K562 (cell line): ENCODE results near the gene PLA2G4C. TPM values are rescaled to one million over a fixed set of nuclear protein-coding genes. Genes with fewer than 3 reads are reported as not detected.

ENCODE experiments used
- polyA plus RNA-seq, 8 experiments: library from polyadenylated mRNA; depleted of rRNA in 4 of 8; stranded (reverse) in 5 of 8; unstranded in 3 of 8; fragments of >200 nt; fragmentation: Nextera tagmentation in 2 of 8; fragmentation: Illumina TruSeq in 1 of 8; extraction: Ambion mirVana in 2 of 8; extraction: Trizol in 1 of 8; gene quantifications; 2 replicates each; pipeline versions ENCODE4 v1.2.1 to v1.2.3, GENCODE V29; 2011 to 2014; ENCODE audit warnings: inconsistent platforms in 1 of 8, missing spikeins in 1 of 8
- total RNA-seq, 7 experiments: library from RNA; depleted of rRNA in 6 of 7; stranded (reverse); fragments of >200 nt in 6 of 7; fragmentation: Illumina TruSeq in 2 of 7; extraction: Trizol in 2 of 7; gene quantifications; 2 replicates each; pipeline versions ENCODE4 v1.2.1 to v1.2.3, GENCODE V29; 2011 to 2021; ENCODE audit warnings: low replicate concordance in 1 of 7
- TF ChIP-seq, protein P1 (sequence below): fragments of 200-600 bp; sonication (generic); IDR thresholded peaks from one replicate; pipeline ENCODE4 v1.6.1; 2012; ENCODE audit warnings: mild to moderate bottlenecking, low read depth, low read length, inconsistent platforms

PLA2G4C gene
- total and polyA plus RNA-seq, 9 of the 15 experiments (the other 6 are each of a cell fraction or from before 2014, with no cell fraction given) = 0.27 to 0.35 (median 0.35) TPM; not detected in 6

GRCh38 chr19:48064509-48064908, 46.1 kb downstream of the PLA2G4C start (continued):
- TF ChIP-seq, protein P1, sequence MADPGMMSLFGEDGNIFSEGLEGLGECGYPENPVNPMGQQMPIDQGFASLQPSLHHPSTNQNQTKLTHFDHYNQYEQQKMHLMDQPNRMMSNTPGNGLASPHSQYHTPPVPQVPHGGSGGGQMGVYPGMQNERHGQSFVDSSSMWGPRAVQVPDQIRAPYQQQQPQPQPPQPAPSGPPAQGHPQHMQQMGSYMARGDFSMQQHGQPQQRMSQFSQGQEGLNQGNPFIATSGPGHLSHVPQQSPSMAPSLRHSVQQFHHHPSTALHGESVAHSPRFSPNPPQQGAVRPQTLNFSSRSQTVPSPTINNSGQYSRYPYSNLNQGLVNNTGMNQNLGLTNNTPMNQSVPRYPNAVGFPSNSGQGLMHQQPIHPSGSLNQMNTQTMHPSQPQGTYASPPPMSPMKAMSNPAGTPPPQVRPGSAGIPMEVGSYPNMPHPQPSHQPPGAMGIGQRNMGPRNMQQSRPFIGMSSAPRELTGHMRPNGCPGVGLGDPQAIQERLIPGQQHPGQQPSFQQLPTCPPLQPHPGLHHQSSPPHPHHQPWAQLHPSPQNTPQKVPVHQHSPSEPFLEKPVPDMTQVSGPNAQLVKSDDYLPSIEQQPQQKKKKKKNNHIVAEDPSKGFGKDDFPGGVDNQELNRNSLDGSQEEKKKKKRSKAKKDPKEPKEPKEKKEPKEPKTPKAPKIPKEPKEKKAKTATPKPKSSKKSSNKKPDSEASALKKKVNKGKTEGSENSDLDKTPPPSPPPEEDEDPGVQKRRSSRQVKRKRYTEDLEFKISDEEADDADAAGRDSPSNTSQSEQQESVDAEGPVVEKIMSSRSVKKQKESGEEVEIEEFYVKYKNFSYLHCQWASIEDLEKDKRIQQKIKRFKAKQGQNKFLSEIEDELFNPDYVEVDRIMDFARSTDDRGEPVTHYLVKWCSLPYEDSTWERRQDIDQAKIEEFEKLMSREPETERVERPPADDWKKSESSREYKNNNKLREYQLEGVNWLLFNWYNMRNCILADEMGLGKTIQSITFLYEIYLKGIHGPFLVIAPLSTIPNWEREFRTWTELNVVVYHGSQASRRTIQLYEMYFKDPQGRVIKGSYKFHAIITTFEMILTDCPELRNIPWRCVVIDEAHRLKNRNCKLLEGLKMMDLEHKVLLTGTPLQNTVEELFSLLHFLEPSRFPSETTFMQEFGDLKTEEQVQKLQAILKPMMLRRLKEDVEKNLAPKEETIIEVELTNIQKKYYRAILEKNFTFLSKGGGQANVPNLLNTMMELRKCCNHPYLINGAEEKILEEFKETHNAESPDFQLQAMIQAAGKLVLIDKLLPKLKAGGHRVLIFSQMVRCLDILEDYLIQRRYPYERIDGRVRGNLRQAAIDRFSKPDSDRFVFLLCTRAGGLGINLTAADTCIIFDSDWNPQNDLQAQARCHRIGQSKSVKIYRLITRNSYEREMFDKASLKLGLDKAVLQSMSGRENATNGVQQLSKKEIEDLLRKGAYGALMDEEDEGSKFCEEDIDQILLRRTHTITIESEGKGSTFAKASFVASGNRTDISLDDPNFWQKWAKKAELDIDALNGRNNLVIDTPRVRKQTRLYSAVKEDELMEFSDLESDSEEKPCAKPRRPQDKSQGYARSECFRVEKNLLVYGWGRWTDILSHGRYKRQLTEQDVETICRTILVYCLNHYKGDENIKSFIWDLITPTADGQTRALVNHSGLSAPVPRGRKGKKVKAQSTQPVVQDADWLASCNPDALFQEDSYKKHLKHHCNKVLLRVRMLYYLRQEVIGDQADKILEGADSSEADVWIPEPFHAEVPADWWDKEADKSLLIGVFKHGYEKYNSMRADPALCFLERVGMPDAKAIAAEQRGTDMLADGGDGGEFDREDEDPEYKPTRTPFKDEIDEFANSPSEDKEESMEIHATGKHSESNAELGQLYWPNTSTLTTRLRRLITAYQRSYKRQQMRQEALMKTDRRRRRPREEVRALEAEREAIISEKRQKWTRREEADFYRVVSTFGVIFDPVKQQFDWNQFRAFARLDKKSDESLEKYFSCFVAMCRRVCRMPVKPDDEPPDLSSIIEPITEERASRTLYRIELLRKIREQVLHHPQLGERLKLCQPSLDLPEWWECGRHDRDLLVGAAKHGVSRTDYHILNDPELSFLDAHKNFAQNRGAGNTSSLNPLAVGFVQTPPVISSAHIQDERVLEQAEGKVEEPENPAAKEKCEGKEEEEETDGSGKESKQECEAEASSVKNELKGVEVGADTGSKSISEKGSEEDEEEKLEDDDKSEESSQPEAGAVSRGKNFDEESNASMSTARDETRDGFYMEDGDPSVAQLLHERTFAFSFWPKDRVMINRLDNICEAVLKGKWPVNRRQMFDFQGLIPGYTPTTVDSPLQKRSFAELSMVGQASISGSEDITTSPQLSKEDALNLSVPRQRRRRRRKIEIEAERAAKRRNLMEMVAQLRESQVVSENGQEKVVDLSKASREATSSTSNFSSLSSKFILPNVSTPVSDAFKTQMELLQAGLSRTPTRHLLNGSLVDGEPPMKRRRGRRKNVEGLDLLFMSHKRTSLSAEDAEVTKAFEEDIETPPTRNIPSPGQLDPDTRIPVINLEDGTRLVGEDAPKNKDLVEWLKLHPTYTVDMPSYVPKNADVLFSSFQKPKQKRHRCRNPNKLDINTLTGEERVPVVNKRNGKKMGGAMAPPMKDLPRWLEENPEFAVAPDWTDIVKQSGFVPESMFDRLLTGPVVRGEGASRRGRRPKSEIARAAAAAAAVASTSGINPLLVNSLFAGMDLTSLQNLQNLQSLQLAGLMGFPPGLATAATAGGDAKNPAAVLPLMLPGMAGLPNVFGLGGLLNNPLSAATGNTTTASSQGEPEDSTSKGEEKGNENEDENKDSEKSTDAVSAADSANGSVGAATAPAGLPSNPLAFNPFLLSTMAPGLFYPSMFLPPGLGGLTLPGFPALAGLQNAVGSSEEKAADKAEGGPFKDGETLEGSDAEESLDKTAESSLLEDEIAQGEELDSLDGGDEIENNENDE = no peak
